Measurements from ENCODE around the gene CASP10.
"Not testable (repeated sequence)": the region's sequence is repeated elsewhere in the genome, so short reads cannot be mapped to it uniquely, and the experiment has no call there.

Gene CASP10, protein sequence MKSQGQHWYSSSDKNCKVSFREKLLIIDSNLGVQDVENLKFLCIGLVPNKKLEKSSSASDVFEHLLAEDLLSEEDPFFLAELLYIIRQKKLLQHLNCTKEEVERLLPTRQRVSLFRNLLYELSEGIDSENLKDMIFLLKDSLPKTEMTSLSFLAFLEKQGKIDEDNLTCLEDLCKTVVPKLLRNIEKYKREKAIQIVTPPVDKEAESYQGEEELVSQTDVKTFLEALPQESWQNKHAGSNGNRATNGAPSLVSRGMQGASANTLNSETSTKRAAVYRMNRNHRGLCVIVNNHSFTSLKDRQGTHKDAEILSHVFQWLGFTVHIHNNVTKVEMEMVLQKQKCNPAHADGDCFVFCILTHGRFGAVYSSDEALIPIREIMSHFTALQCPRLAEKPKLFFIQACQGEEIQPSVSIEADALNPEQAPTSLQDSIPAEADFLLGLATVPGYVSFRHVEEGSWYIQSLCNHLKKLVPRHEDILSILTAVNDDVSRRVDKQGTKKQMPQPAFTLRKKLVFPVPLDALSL

DNA sequence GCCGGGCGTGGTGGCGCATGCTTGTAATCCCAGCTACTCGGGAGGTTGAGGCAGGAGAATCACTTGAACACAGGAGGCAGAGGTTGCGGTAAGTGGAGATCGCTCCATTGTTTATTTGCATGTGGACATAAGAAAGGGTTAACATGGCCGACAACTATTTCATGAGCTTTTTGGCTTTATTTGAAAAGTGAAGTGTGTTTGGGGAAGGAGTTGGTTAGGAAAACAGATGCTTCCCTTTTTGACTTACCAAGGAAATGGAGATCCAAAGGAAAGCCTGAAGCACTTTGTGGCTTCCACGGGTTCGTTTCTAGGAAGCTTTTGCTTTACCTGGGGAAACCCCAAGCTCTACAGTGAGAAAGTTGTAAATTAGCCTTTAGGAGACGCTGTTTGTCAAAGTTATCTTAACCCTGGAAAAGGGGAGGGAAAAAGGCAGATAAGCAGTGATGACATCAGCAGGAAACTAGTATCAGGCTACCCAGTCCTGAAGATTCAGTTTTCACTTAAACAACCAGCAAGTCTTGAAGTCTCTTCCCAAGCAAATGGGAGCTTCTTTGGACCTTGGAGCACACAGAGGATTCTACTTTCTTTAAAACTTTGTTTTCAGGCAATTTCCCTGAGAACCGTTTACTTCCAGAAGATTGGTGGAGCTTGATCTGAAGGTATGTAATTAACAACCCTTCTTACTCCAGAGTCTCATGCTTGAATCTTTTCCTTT, at the start of gene CASP10:
CASP10 (plus strand) TSS at position 492 of the 715 bp plus-strand sequence. CDS start 2,637 bp downstream, outside the sequence.
- no peaks in the 10 kb centered on the region for H3K27me3 Mint-ChIP-seq (ENCODE audit: low read depth)
- peaks cover 43% of the 10 kb centered on the region for H3K4me1 Mint-ChIP-seq (ENCODE audit: low read depth)
- peak within 1 kb of the TSS; percentile 98 for H3K4me3 Mint-ChIP-seq
- peak; percentile 46 for DNase-seq (ENCODE audit: low spot score)
- peak within 1 kb of the TSS; percentile 94 for H3K27ac Mint-ChIP-seq
- H3K9me3 Mint-ChIP-seq = peaks cover 4% of the 10 kb centered on the region
- H3K36me3 Mint-ChIP-seq (ENCODE audit: low read depth) = peaks cover 37% of the 10 kb centered on the region

DNA sequence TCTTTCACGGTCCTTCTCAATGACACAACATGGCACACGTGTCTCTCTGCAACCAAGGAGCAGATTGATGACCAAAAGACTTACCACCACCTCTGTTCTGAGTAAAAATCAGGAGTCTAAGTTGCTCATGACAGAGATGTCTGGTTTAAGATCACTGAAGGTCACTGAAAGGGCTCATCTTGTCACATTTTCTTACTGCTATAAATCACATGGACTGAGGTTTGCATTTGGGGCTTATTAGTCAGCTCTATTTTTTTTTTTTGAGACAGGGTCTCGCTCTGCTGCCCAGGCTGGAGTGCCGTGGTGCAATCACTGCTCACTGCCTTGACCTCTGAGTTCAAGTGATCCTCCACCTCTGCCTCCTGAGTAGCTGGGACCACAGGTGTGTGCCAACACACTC, 47.6 kb upstream of the CASP10 start:
- Mint-ChIP-seq H3K4me3 (no peak overlapping the region), H3K27ac (peak overlapping the region; percentile 49), H3K4me1 (ENCODE audit: low read depth) (peaks cover 36% of the 10 kb centered on the region), H3K36me3 (ENCODE audit: low read depth) (peaks cover 74% of the 10 kb centered on the region), H3K27me3 (ENCODE audit: low read depth) (no peaks in the 10 kb centered on the region), H3K9me3 (no peaks in the 10 kb centered on the region)
- DNase-seq (ENCODE audit: low spot score) = no peak

DNA sequence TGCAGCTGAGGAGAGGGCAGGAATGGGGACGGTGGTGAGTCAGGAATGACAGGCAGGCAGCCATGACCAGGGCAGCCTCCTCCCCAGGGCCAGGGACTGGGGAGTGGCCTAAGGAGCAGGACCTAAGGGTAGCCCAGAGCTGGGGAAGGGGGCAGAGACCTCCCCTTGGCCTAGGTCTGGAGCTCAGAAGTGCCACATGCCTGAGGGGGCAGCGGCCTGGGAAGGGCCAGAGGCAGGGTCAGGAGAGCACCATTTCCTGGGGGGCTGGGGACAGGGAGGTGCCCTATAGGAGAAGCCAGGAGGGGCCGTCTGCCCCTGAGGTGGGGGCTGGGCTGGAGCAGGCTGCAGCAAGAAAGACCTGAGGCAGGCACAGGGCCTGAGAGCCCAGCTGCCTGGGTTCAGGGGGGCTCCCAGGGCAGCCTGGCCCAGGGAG, 46.0 kb upstream of the CASP10 start:
- H3K4me1 Mint-ChIP-seq (ENCODE audit: low read depth) = peaks cover 24% of the 10 kb centered on the region

DNA sequence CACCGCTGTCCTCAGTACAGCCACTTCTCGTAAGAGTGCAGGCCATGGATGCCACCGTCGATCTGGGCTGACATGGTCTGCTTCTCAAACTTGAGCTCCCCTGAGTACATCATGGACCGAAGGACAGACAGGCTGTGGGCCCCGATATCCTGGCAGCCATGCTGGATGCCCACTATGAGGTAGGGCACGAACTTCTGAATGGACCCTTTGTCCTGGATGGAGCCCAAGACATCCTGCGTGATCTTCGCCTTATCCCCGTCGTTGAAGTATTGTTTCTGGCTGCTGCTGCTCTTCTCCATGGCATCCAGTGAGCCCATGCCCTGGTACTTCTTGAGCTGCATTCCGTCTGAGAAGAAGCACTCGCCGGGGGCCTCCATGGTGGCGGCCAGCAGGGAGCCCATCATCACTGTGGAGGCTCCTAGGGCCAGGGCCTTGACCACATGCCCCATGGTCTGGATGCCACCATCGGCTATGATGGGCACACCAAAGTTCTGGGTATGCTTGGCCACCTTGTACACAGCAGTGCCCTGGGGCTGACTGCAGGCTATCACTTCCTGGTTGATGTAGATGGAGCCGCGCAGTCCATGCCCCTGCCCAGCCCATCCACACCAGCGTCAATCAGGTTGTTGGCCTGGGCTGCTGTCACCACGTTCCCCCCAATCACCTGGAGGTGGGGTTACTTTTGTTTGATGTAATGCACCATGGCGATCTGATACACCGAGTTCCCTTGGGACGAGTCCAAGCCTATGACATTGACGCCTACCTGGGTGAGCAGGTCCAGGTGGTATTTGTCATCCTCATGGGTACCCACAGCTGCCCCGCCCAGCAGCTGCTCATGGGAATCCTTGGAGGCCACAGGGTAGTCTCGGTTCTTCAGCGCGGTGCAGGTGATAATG, 45.2 kb upstream of the CASP10 start:
- H3K27me3 Mint-ChIP-seq (ENCODE audit: low read depth) = no peaks in the 10 kb centered on the region
- H3K4me3 Mint-ChIP-seq = no peak overlapping the region
- H3K36me3 Mint-ChIP-seq (ENCODE audit: low read depth) = peaks cover 63% of the 10 kb centered on the region
- DNase-seq (ENCODE audit: low spot score) = no peak
- H3K27ac Mint-ChIP-seq = no peak overlapping the region
- H3K9me3 Mint-ChIP-seq = no peaks in the 10 kb centered on the region
- peaks cover 17% of the 10 kb centered on the region for H3K4me1 Mint-ChIP-seq (ENCODE audit: low read depth)

More for the DNA sequence above, 46.0 kb upstream of the CASP10 start:
- Mint-ChIP-seq H3K27ac (no peak overlapping the region), H3K27me3 (ENCODE audit: low read depth) (no peaks in the 10 kb centered on the region), H3K36me3 (ENCODE audit: low read depth) (peaks cover 70% of the 10 kb centered on the region), H3K9me3 (no peaks in the 10 kb centered on the region), H3K4me3 (no peak overlapping the region)
- no peak for DNase-seq (ENCODE audit: low spot score)

DNA sequence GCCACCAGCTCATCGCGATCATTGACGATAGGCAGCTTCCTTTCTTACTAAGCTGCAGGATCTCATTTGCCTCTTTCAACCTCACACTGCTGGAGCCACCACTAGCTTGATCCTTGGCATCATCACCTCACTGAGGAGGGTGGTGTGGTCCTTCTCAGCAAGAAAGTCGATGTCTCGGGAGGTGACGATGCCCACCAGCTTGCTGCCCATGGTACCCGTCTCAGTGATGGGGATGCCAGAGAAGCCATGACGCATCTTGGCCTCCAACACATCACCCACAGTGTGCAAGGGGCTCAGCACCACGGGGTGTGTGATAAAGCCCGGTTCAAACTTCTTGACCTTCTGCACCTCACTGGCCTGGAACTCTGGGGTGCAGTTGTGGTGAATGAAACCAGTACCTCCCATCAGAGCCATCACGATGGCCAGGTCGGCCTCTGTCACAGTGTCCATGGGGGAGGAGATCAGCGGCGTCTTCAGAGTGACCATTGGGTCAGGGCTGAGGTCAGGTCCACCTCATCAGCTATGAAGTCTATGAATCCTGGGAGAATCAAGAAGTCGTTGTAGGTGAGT, 44.5 kb upstream of the CASP10 start:
- no peak for DNase-seq (ENCODE audit: low spot score)
- H3K27ac Mint-ChIP-seq = no peak overlapping the region
- H3K36me3 Mint-ChIP-seq (ENCODE audit: low read depth) = peaks cover 55% of the 10 kb centered on the region
- no peaks in the 10 kb centered on the region for H3K27me3 Mint-ChIP-seq (ENCODE audit: low read depth)
- H3K4me1 Mint-ChIP-seq (ENCODE audit: low read depth) = peaks cover 10% of the 10 kb centered on the region
- H3K4me3 Mint-ChIP-seq = no peak overlapping the region
- no peaks in the 10 kb centered on the region for H3K9me3 Mint-ChIP-seq

DNA sequence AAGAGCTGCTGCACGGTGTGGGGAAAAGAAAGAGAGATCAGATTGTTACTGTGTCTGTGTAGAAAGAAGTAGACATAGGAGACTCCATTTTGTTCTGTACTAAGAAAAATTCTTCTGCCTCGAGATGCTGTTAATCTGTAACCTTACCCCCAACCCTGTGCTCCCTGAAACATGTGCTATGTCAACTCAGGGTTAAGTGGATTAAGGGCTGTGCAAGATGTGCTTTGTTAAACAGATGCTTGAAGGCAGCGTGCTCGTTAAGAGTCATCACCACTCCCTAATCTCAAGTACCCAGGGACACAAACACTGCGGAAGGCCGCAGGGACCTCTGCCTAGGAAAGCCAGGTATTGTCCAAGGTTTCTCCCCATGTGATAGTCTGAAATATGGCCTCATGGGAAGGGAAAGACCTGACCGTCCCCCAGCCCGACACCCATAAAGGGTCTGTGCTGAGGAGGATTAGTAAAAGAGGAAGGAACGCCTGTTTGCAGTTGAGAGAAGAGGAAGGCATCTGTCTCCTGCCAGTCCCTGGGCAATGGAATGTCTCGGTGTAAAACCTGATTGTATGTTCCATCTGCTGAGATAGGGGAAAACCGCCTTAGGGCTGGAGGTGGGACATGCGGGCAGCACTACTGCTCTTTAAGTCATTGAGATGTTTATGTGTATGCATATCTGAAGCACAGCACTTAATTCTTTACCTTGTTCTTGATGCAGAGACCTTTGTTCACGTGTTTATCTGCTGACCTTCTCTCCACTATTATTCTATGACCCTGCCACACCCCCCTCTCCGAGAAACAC, 43.8 kb upstream of the CASP10 start:
- not testable (repeated sequence) for H3K9me3 Mint-ChIP-seq; DNase-seq (ENCODE audit: low spot score); H3K27me3 Mint-ChIP-seq (ENCODE audit: low read depth); H3K4me3 Mint-ChIP-seq; H3K4me1 Mint-ChIP-seq (ENCODE audit: low read depth); H3K27ac Mint-ChIP-seq
- peaks cover 52% of the 10 kb centered on the region for H3K36me3 Mint-ChIP-seq (ENCODE audit: low read depth)

DNA sequence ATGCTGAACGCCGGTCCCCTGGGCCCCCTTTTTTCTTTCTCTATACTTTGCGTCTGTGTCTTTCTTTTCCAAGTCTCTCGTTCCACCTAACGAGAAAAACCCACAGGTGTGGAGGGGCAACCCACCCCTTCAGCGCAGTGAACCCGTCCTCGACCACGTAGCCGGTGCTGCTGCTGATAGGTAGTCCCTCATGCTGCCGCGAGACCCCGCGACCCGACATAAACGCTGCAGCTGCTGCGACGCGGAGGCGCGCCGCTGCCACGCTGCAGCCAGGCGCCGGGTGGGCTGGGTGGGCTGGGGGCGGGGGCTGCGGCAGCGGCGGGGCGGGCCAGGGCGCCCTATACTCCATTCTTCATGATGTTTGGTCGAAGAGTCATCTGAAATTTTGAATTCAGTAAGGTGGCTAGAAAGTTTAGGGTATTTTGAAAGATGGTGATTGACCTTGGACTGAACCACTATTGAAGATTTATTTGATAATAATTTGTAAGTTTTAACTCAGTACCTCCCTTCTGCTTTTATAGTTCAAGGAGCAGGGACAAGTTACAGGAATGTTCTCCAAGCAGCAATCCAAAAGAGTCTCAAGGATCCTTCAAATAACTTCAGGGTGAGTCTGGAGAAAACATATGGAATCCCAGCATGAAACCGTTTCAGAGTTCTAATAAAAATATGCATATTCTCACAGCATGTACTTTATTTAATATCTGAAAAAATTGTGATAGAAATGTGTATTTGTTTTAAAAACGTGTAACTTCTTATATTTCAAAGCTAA, 42.9 kb upstream of the CASP10 start:
- H3K27me3 Mint-ChIP-seq (ENCODE audit: low read depth) = no peaks in the 10 kb centered on the region

DNA sequence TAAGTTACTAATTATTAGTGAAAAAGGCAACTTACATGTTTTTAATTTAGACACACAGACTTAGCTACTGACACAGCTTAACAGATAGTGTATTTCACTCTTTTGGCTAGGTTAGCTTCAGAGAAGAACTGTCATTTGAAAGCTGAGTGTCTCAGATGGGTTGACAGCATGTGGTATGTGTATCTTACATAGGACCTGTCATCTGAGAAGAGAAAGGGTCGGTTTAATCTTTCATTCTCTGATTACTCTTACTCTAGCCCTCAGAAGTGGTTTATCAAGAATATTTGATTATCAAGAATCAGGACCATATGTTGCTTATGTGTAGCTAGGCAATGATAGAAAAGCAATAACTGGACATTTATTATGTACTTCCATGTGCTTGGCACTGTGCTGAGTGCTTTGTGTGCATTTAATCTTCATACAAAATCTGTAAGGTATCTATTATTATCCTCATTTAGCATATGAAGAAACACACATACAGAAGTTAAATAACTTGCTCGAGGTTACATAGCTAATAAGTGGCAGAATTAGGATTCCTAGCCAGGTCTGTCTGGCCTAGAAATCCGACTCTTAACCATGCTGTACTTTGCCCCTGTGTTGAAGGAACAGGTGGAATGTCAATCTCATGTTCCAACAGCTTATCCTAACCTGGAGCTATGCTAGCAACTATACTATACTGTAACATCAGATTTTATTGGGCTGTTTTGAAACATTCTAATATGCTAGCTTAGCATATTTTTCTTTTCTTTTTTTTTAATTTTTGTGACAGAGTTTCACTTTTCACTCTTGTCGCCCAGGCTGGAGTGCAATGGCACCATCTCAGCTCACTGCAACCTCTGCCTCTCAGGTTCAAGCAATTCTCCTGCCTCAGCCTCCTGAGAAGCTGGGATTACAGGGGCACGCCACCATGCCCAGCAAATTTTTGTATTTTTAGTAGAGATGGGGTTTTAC, 38.6 kb upstream of the CASP10 start:
- Mint-ChIP-seq H3K27me3 (ENCODE audit: low read depth) (no peaks in the 10 kb centered on the region), H3K9me3 (no peaks in the 10 kb centered on the region), H3K4me3 (no peak overlapping the region), H3K36me3 (ENCODE audit: low read depth) (peaks cover 33% of the 10 kb centered on the region), H3K27ac (no peak overlapping the region), H3K4me1 (ENCODE audit: low read depth) (peaks cover 6% of the 10 kb centered on the region)
- DNase-seq (ENCODE audit: low spot score) = no peak

More for the DNA sequence above, 42.9 kb upstream of the CASP10 start:
- Mint-ChIP-seq H3K4me1 (ENCODE audit: low read depth) (peaks cover 8% of the 10 kb centered on the region), H3K9me3 (no peaks in the 10 kb centered on the region), H3K27ac (no peak overlapping the region), H3K36me3 (ENCODE audit: low read depth) (peaks cover 50% of the 10 kb centered on the region), H3K4me3 (no peak overlapping the region)
- no peak for DNase-seq (ENCODE audit: low spot score)

DNA sequence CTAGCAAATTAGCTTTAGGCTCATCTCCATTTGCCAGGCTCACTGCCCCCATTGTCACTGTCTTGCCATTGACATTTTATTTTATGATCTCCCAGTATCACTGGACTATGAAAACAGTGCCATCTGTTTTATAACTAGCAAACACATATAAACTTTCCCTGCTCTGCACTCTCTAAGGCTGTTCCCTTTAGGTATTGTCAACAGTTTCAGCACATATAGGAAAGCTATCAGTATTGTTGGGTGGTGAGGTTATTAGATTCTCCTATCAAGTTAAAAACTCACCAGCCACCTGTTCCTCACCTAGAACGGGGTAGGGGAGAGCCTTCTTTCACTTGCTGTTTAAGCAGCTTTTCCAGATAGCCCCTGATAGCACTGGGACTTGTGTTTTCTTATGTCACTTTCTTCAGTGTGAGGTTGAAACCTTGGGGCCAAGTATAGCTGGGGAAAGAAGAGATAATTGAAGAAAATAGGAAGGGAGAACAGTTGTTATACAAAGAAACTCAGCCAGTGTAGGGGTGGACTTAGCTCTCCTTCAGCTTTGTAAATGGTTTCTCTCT, 34.4 kb upstream of the CASP10 start:
- Mint-ChIP-seq H3K36me3 (ENCODE audit: low read depth) (peaks cover 48% of the 10 kb centered on the region), H3K9me3 (no peaks in the 10 kb centered on the region), H3K27me3 (ENCODE audit: low read depth) (no peaks in the 10 kb centered on the region), H3K4me3 (no peak overlapping the region), H3K27ac (no peak overlapping the region), H3K4me1 (ENCODE audit: low read depth) (peaks cover 18% of the 10 kb centered on the region)
- no peak for DNase-seq (ENCODE audit: low spot score)

DNA sequence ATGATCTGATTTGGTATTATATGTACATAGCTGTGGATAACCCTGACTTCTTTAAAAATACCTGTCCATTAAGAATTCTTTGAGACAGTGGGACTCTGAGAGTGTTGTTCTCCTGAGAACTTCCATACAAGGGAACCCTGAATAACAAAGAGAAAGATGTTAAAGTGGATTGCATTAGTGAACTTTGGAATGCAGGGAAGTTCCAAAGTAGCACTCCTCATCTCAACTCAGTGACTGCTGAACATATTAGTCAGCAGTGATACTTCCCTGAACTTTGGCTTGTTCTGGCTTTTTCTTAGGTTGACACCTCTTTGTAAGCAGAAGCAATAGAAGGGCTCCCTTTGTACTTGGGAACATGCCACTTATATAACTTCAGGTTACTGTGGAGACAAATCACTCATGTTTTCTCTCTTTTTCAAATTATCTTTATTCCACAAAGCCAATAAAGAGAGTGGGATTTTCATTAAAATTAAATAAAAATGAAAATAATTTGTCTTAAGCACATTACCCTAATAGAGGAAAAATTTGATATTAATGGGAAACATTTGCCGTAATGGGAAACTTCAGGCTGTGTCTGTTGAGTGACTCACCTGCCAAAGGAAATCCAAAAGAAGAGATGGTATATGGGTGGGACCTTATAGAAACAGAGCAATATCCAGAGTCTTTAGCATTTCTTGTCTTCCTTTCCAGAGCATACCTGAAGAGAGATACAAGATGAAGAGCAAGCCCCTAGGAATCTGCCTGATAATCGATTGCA, 33.7 kb upstream of the CASP10 start:
- no peaks in the 10 kb centered on the region for H3K27me3 Mint-ChIP-seq (ENCODE audit: low read depth)
- no peak overlapping the region for H3K4me3 Mint-ChIP-seq
- peaks cover 18% of the 10 kb centered on the region for H3K4me1 Mint-ChIP-seq (ENCODE audit: low read depth)
- H3K9me3 Mint-ChIP-seq = no peaks in the 10 kb centered on the region
- DNase-seq (ENCODE audit: low spot score) = no peak
- H3K36me3 Mint-ChIP-seq (ENCODE audit: low read depth) = peaks cover 48% of the 10 kb centered on the region
- H3K27ac Mint-ChIP-seq = no peak overlapping the region

DNA sequence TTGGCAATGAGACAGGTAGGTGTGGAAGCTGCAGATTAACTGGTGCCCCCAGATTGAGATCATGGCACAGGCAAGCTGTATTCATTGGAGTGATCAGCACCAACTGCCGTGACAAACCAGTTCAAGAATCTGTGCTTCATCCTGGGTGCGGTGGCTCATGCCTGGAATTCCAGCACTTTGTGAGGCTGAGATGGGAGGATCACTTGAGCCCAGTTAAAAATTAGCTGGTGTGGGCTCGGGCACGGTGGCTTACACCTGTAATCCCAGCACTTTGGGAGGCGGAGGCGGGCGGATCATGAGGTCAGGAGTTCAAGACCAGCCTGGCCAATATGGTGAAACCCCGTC, 33.1 kb upstream of the CASP10 start:
- not testable (repeated sequence) for DNase-seq (ENCODE audit: low spot score); H3K4me3 Mint-ChIP-seq; H3K27ac Mint-ChIP-seq; H3K27me3 Mint-ChIP-seq (ENCODE audit: low read depth); H3K9me3 Mint-ChIP-seq
- H3K4me1 Mint-ChIP-seq (ENCODE audit: low read depth) = peaks cover 18% of the 10 kb centered on the region
- H3K36me3 Mint-ChIP-seq (ENCODE audit: low read depth) = peaks cover 54% of the 10 kb centered on the region
